C4-2B (cell line): ENCODE measurements around the gene NAA25.

ENCODE experiments used
- ZFX ChIP-seq: fragments of 450-650 bp; IDR thresholded peaks from 2 replicates; pipeline ENCODE4 v1.6.1; 2017
- TF ChIP-seq, protein P1 (sequence below): fragments of 450-650 bp; conservative IDR thresholded peaks from 2 replicates; pipeline ENCODE4 v1.5.1; 2017; ENCODE audit warnings: mild to moderate bottlenecking

DNA sequence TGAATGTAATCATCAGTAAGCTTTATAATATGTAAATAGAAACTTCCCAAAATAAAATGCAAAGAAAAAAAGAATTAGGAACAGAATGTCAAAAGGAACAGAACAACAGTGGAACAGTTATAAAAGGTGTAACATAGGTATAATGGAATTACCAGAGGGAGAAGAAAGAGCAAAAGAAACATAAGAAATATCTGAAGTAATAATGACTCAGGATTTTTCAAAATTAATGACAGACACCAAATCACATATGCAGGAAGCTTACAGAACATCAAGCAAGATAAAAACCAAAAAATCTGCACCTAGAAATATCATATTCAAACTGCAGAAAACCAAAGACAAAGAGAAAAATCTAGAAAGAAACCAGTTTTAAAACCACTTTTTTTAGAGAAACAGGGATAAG, 131.7 kb downstream of the NAA25 start:
- TF ChIP-seq, protein P1, sequence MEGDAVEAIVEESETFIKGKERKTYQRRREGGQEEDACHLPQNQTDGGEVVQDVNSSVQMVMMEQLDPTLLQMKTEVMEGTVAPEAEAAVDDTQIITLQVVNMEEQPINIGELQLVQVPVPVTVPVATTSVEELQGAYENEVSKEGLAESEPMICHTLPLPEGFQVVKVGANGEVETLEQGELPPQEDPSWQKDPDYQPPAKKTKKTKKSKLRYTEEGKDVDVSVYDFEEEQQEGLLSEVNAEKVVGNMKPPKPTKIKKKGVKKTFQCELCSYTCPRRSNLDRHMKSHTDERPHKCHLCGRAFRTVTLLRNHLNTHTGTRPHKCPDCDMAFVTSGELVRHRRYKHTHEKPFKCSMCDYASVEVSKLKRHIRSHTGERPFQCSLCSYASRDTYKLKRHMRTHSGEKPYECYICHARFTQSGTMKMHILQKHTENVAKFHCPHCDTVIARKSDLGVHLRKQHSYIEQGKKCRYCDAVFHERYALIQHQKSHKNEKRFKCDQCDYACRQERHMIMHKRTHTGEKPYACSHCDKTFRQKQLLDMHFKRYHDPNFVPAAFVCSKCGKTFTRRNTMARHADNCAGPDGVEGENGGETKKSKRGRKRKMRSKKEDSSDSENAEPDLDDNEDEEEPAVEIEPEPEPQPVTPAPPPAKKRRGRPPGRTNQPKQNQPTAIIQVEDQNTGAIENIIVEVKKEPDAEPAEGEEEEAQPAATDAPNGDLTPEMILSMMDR = no peak
- TF ChIP-seq ZFX = no peak
